ENCODE results near the gene FAM174B.

FAM174B gene

DNA sequence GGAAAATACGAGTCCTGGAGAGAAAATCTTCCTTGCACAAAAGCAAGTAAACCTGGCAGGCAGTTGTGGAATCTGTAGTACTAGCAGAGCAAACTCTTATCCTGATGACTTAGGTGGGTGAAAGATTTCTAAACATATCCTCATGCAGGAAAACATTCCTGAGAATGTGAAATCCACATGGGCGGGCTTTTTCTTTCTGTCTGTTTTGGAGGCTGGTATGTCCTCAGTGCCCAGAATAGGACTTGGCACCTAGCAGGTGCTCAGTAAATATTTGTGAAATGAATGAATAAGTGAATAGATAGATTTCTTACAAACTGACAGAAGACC is 53.3 kb downstream of the FAM174B start:
- FAIRE-seq, result no peak
- no peak for DNase-seq (ENCODE audit: low spot score)

DNA sequence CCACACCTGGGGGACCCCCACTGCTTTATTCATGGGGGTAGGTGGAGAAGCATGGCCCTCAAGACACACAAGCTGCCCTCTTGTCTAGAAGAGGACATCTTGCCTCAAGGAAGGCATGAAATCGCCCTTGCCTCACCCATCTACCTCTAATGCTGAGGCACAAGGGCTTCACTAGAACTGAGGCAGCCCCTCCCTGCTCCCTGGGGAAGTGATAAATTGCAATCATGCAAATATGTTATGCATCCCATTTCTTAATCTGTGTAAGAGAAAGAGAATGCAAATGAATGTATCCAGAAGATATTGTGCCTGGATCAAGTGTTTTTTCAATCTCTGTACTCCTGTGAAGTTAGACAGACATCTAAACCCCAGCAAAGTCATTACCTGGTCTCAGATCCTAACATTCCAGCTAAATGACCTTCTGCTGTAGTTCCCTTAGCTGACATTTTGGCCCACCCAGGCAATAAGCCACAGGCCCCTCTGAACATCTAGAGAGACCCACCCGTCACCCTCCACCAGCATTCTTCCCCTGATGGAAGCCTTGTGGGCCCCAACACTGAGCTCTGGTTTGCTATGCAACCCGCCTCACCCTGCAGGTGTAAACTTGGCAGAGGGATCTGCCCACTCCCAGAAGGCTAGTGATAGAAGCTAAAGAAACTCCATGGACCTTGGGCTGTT is 53.8 kb downstream of the FAM174B start:
- FAIRE-seq, result no peak
- no peak for DNase-seq (ENCODE audit: low spot score)

DNA sequence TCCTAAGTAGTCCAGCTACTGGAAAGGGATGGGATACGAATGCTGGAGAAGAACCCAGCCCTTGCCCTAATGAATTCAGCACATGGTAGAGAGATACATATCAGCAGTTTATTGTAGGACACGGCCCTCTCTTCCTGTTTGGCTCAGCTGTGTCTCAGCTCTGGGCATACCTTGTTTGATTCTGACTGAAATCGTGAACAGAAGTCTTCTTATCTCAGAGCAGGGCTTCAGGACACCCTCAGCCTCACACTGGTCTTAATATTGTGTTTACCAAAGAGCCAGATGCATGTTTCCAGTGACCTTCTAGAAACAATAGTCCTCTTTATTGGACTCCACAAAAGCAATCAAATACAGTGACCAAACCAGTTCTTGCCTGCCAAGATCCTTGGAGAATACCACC is 54.7 kb downstream of the FAM174B start:
- FAIRE-seq, result no peak
- no peak for DNase-seq (ENCODE audit: low spot score)

DNA sequence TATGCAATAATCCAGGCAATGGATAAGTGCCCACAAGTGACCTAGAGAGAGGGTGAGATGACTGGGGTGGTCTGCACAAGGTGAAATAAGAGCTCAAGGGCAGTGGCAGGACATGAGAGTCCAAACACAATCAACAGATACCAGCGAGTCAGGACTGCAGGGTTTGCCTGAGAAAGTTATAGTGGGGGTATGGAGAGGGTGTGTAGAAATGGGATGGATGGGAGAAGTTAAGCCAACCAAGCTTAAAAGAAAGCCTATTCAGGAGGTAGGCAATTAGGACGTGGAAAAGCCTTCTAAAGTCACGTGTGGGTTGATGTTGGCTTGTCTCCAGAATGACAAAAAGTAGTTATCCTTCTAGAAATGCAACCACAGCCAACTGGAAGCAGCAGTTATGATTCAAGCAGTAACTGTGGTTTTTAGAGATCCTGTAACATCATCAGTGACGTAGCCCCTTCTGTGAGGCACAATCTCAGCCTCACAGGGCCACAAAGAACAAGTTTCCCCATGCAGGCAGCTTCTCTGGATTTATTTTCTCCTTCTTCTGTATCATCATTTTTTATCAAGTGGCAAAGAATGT is 56.1 kb downstream of the FAM174B start:
- DNase-seq (ENCODE audit: low spot score) (no peak), FAIRE-seq (no peak)

DNA sequence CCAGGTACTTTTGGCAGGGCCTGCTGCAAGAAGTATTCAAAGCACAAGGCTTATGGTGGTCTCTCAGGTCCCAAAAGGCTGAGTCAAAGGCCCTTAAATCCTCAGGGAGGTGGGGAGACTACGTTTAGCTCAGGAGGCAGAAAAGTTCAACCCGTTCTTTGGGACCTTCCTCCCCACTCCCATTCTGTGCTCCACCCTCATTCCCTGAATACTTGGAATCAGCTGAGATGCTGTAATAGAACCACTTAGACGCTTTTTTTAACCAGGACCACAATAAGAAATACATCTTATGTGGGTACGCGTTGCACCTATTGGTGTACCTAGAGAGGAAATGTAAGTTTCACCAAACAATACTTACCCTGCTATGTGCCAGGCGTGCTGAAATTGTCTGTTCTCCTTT is 58.0 kb downstream of the FAM174B start:
- FAIRE-seq, result no peak
- DNase-seq (ENCODE audit: low spot score), result no peak

DNA sequence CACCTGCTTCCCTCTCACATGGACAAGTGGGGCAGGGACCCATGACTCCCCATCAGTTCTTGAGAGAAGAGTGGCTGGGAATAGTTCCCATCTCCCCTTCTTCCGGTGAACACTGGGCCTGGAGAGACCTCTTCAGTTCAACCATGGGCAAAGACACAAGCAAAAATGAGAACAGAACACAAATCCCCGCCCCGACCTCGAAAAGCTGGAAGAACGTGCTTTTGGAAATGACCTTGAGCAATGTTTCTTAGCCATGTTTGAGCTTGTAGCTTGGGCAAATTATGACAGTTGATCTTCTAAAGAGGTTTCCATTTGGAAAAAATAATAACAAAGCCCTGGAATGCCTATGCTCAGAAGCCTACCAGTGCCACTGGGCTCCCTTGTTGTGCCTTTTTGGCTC is 59.0 kb downstream of the FAM174B start:
- FAIRE-seq, result no peak

DNA sequence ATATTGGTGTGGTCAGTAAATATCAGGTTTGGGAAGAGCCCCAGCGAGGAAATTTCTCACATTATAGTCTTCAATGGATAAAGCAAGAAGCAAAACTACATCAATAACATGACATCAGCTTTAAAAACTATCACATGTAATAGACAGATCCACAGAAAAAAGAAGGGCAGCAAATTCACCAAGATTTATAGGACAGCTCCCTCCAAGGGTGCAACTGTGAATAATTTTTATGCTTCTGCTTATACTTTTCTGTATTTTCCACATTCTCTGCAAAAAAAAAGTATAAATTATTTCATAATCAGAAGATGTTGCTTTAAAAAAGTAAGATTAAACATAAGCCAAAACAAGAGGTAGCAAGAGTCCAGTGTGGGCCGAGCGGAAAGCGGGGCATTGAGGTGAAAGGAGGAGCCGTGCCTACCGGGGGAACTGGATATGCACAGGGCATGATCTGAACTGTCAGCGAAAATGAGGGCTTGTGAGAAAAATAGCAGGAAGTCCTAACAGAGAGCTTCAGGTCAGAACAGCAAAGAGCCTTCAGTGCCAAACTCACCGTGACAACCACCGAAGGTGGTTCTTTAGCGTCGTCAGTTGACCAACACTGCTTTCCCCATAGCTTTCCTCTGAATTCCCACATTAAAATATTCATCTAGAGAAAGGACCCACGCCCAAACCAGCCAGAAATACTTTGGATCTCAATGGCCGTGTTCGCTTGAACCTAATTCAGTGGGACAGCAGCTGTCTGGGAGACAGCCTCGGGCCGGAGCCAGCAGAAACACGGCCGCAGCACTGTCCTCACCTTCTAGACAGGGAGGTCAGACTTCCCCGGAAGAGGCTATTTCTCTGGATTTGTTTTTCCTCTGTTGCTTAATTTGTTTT is 59.8 kb downstream of the FAM174B start:
- FAIRE-seq (no peak), DNase-seq (ENCODE audit: low spot score) (no peak)

More for the DNA sequence above, 59.0 kb downstream of the FAM174B start:
- DNase-seq (ENCODE audit: low spot score), result no peak

DNA sequence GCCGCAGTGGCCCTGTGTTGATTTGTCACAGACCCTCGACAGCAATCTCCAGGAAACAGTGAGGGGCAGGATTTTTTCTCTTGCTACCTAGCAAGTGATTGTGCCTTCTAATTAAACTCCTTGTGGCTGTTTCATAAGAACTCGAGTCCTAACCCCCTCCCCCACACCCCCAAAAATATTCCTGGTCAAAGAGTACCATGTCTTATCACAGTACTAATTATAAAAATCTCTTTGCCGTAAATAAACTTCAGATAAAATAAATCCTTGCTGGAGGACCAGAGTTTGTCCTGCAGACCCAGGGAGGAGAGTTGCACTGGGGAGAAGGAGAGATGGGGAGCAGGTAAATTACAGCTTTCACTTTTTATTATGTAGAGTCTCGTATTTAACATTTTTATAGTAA is 64.3 kb downstream of the FAM174B start:
- FAIRE-seq (no peak), DNase-seq (ENCODE audit: low spot score) (no peak)

DNA sequence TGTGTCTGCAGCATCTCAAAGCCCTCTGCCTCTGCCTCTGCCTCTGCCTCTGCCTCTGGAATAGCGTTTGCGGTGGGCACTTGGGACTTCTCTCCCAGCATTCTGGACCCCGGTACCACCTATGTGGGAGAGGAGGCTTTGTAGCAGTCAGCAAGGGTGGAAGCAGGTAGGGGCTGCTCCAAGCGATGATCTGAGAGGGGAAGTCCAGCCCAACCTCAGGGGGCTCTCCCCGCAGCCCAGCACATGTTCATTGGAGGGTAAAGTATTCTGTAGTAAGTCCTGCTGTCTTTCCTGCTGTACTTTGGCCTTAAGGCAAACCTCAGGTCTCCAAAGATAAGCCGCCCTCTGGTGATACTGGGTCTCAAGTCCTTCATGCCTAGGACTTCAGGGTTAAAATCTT is 68.6 kb downstream of the FAM174B start:
- no peak for FAIRE-seq
- DNase-seq (ENCODE audit: low spot score), result no peak

DNA sequence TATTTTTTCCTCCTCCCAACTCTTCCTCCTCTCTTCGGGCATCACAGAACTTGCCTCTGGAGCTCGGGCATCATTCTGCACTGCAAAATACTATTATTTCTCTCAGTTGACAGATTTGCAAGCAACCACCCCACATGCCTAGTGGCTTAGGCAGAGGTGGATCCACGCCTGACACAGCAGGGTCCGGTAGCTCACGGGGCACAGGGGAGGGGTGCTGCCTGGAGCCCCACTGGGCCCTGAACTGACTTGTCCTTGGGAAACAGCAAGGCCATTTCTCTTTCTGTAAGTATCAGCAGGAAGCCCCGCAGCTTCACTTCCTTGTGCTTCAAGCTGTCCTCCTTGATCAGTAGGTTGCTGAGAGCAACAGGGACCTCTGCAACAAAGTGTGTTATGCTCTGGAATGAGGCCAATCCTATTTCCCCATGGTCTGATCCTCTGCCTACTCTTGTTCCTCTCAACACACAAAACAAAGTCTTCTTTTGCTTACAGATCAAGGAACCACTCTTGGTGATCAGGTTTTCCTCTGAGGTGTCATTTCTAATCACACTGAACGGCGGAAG is 69.1 kb downstream of the FAM174B start:
- FAIRE-seq (no peak), DNase-seq (ENCODE audit: low spot score) (no peak)

DNA sequence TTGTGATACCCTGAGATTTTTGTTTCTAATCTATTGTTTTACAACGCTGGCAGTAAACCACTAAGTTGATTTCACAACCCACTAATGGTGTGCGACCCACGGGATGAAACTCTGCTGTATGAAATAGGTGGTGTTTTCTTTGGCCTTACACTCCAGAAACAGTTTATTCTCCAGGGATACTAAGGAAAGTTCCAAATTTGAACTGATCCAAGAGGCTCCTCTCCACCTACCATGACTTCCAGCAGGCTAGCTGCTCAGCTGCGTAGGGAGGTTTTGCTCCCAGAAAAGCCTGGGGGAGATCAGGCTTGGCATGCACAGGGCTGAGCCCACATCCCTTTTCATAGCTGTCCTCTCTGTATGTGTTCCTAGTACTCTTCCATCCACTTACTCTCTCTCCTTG is 71.5 kb downstream of the FAM174B start:
- FAIRE-seq (no peak), DNase-seq (ENCODE audit: low spot score) (no peak)

DNA sequence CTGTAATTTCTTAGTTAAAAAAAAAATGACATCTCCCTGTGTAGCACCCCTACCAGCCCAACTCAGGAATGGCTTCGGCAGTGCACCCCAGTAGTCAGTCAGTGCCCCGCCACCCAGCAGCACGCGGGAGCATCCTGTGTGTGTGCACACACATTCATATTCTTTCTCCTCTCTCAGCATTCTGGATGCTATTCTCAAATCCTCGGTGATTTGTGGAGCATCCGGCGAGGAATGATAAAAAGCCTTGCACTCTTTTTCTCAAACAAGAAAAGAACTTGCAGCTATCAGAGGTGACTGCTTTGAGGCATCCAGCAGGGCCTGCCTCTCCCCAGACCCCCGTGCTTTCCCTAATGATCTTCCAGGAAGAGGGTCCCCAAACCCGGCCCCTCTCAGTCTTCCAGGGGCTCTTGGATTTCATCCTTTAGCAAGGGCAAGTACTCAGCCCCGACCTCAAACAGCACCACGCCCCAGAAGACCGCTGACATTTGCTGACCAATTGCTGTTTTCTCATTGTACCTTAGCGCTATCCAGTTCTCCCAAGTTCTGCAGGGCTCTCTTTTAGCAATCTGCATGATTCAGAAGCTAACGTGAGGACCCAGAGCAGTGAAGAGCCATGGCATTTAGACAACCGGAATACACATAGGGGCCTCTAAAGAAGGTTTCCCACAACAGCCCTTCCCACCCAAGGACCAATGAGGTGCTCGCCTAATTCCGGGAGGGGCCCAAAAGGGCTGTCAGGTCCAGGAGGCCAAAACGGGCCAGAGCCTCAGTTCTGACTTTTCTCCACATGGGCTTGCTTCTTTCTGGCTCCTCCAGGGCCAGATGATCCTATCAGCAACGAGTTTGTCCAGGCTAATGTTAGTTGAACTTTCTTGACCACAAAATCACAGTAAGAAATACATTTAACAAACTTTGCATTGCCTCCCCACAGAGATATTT is 72.2 kb downstream of the FAM174B start:
- DNase-seq (ENCODE audit: low spot score), result no peak
- FAIRE-seq, result no peak

DNA sequence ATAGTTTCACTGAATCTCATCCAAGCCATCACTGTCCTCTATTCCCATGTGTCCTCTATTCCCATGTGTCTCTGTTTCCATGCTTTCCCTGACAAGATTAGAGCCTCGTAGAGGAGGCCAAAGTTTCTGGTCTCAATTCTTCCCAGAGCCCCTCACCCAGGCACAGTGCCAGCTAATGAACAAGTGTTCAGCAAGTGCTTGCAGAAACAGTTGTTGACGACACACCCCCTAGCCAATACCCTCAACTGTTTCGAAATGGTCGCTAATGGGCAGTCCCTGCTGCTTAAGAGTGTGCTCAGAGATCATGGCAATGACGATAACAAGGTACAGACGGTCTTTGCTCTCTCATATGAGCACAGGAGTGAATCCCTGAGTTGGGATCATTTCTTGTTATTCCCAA is 73.4 kb downstream of the FAM174B start:
- FAIRE-seq (peak; percentile 20), DNase-seq (ENCODE audit: low spot score) (no peak)

DNA sequence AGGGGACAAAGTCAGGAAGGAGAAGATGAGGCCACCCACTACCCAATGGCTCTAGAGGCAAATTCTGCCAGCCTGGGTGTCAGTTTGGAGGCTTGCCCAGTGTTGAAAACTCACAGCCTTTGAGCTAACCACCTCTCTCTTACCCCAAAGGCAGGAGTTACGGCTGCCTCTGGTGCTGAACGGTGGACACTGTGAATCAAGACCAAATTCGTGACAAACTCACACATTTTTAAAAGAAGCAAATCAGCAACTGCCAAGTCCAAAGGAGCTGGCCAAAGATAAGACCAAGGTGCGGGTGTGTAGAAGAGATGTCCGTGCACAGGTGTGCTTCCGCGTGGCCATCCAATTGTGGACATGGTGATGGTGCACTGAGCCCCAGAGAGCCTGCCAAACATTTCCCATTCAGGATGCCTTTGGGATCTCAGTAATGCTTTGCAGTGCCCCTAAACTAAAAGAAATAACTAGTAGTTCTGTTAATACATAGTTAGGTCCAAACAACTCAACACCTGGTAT is 74.6 kb downstream of the FAM174B start:
- DNase-seq (ENCODE audit: low spot score) (no peak), FAIRE-seq (no peak)

DNA sequence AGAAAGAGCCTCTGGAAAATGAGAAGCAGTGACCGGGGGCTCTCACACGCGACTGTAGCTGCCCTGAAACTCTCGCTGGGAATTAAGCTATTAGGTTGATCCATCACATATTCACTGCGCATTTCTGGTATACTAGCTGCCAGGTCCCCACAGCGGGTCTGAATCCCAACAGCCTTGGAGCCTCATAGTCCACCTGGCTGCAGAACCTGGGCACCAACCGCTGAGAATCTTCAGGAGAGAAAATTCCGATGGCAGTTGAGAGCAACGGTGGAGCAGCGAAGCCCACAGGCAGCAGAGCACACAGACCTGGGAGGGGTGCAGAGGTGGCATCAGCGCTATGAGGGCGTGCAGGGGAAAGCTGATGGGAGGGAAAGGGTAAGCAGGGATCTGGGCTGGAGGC is 75.1 kb downstream of the FAM174B start:
- FAIRE-seq (no peak), DNase-seq (ENCODE audit: low spot score) (no peak)

DNA sequence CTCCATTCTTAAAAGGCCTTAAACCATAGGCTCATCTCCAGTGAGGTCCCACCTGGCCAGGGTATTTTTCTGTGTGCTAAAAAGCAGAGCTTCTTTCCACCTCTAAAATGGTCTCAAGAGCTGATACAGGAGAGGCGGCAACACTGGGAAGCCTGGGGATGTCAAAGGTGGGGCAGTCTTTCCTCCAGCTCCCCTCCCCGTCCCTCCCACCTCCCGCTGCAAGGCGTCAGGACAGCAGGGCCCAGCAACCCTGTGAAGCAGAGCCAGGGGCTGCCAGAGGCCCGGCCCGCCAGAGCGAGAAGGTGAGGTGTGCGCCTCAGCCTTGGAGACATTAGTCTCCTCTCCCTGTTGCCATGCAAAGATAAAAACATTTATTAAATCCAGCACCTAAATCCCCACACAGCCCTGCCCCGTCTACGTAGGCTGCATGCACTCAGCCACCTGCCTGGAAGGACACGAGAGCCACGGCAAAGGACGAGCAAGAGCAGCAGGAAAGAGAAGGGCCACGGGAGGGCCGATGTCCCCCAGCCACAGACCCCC is 75.6 kb downstream of the FAM174B start:
- no peak for DNase-seq (ENCODE audit: low spot score)
- FAIRE-seq, result no peak

DNA sequence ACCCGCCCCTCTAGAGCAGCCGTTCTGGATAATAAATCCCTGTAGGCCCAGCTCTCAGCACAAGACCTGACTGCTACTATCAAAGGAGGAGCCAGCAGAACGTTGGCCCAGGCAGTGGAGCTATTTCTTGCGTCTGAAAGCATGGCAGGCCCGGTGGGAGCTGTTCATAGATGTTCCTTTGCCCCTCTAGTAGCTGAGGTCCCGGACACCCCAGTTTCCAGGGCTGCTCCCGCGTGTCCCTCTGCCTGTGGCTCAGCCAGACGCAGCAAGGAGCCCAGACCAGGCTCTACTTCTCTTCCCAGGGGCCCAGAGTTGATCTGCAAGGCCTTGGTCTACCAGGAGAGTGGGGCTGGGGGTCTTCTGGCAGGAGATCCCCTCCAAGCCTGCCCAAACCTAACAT is 76.1 kb downstream of the FAM174B start:
- FAIRE-seq (no peak), DNase-seq (ENCODE audit: low spot score) (no peak)

DNA sequence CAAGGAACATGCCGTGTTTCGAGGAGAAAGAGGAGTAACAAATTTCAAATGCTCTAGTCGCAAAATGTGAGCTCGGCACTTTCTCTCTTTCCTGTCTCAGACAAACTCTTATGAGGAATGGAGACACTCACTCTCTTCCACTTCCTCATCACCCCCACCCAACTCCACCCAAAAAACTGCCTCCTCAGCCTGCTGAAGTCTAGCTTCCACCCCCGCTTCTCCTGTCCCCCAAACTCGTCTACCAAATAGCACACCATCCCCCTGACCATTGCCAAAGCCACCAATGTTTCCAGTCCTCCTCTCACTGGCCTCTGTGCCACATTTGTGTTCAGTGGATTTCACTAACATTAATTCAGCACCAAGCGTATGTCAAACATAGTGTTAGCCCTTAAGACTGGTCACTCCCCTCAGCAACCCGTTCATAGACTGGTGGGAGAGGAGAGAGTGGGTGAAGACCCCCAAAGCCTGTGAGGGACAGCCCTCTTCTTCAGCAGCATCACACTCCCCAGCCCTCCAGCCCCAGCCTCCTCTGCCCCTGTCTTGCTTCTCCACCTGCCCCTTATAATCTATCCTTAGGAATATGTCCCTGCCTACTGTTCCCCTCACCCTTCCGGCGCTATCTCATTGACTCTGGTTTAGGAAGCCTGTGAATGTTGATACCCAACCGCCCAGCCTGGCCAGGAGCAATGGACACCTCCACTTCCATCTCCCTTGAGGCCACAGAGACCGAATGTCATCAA is 77.3 kb downstream of the FAM174B start:
- no peak for FAIRE-seq

DNA sequence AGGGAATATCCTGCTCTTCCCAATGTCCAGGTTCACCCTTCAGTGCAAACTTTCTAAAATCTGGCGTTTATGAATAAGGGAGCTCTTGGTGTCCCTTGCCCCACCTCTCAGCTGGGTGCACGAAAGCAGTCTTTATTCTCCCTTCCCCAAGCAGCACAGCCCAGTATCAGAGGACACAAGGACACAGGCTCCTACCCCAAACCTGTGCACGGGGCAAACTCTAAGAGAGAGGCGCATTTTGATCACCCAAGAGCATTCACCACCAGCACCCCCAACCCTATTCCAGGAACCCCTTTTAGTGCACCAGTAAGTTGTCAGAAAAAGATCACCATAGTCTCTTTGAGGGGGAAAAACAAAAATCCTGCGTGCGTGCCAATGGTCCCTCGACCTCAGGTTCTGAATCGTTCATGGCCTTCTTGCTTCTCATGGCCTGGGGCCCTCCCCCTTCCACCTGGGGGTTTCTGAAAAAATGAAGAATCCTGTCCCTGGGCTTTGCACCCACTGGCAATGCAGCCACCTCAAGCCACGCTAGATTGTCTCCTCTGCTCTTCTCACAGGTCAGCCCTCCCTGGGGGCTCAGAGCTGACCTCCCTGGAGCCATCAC is 78.9 kb downstream of the FAM174B start:
- FAIRE-seq, result no peak
- DNase-seq (ENCODE audit: low spot score), result no peak

More for the DNA sequence above, 77.3 kb downstream of the FAM174B start:
- DNase-seq (ENCODE audit: low spot score), result no peak

DNA sequence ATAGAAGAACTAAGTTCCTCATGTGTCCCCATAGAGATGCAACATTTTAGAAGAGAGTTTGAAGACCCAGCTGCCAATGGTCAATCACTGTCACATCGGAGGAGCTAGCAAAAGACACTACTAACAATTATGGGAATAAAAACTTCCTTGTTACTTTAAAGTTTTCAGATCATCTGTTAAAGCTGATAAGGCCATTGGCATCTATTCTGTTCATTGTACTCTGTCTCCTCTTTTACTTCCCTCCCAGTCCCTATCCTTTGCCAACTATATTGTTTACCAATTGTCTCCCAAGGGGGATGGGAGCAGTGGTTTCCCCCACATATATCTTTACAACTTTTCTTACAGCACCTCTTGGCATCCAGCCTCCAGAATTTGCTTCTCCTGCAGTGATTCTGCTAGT is 81.0 kb downstream of the FAM174B start:
- DNase-seq (ENCODE audit: low spot score) (no peak), FAIRE-seq (no peak)

All from urothelium cell line (cell line).